HL-60 (cell line): ENCODE measurements around the gene MREG.

ENCODE experiments used
- CTCF ChIP-seq: IDR thresholded peaks from one replicate; pipeline ENCODE4 v1.5.1; 2011; ENCODE audit warnings: low read length, control low read depth, inconsistent platforms; ENCODE audit not compliant: insufficient read depth
- GABPA ChIP-seq: IDR thresholded peaks from 2 replicates; pipeline ENCODE4 v1.6.1; 2012; ENCODE audit warnings: low read depth
- POLR2AphosphoS5 ChIP-seq: IDR thresholded peaks from 2 replicates; pipeline ENCODE4 v1.6.1; 2012; ENCODE audit warnings: low read depth
- SPI1 ChIP-seq: IDR thresholded peaks from 2 replicates; pipeline ENCODE4 v1.6.1; 2012; ENCODE audit warnings: low read depth, mild to moderate bottlenecking, borderline replicate concordance

GRCh38 chr2:215952860-215953637, 60.3 kb downstream of the MREG start:
- no peak for TF ChIP-seq CTCF
- TF ChIP-seq GABPA = no peak
- TF ChIP-seq SPI1 = no peak
- TF ChIP-seq POLR2AphosphoS5 = no peak
